ENCODE data around the gene VENTX. TPM values are rescaled to one million over a fixed set of nuclear protein-coding genes. Genes with fewer than 3 reads are reported as not detected.

Gene VENTX
- total and polyA plus RNA-seq, 2 donors (not counting 3 experiments of a cell fraction or from before 2014, with no cell fraction given) = not detected

- H3K9me3 ChIP-seq (replicated peaks; ENCODE audit: control insufficient read depth, insufficient read depth, low read length) = no peaks in the 10 kb centered on the region
- dilution Hi-C loops (cut with MboI; ENCODE audit: extremely low pct_ligation_motif_present, low sequenced_read_pairs) (no loop called here), intact Hi-C loops (cut with micrococcal nuclease) (no loop called here)
- TF ChIP-seq GATA2 (IDR thresholded peaks at IDR 0.05; ENCODE audit: insufficient read depth, insufficient read length, low read depth, low read length) = no peak
- TF ChIP-seq POLR2A (IDR thresholded peaks at IDR 0.05; ENCODE audit: low read depth, low read length) = no peak
- TF ChIP-seq MAX (IDR thresholded peaks at IDR 0.05; ENCODE audit: insufficient read depth, insufficient read length) = no peak
- TF ChIP-seq MYC (IDR thresholded peaks at IDR 0.05; ENCODE audit: low read depth, low read length) = no peak
- TF ChIP-seq POLR2AphosphoS5 (IDR thresholded peaks at IDR 0.05; ENCODE audit: insufficient read depth, low read depth, low read length) = no peak
- no peak for TF ChIP-seq CTCF (IDR thresholded peaks at IDR 0.05; ENCODE audit: extremely low read depth in 1 of 2, insufficient read depth in 1 of 2, low read depth in 1 of 2, low read length in 2 of 2)
- no peak for TF ChIP-seq FOS (IDR thresholded peaks at IDR 0.05; ENCODE audit: borderline replicate concordance, insufficient read depth, low read length)
- no peak for TF ChIP-seq JUN (IDR thresholded peaks at IDR 0.05; ENCODE audit: borderline replicate concordance, insufficient read depth, insufficient read length, low read depth)
- no peak for TF ChIP-seq EZH2 (IDR thresholded peaks at IDR 0.05; ENCODE audit: borderline replicate concordance, low read depth, low read length, severe bottlenecking)
- no peak overlapping the region for H3K4me3 ChIP-seq (replicated peaks in 1 of 3; ENCODE audit: insufficient read depth in 1 of 3, low read depth in 1 of 3, low read length in 3 of 3)
- no peaks in the 10 kb centered on the region for H3K4me1 ChIP-seq (ENCODE audit: control insufficient read depth, extremely low read depth, insufficient read depth, low read length)
- no peak overlapping the region for H3K4me2 ChIP-seq (ENCODE audit: insufficient read depth, low read length)
- no peak overlapping the region for H2AFZ ChIP-seq (ENCODE audit: low read depth, low read length)
- no peaks in the 10 kb centered on the region for H3K79me2 ChIP-seq (ENCODE audit: control insufficient read depth, insufficient read depth, low read length)
- H3K27ac ChIP-seq (ENCODE audit: insufficient read depth, low read depth, low read length) = no peak overlapping the region
- POLR2A ChIA-PET = no interaction called here
- peaks cover 5 to 10% of the 10 kb centered on the region in 2 experiments for H3K27me3 ChIP-seq (ENCODE audit: control insufficient read depth in 2 of 2, insufficient read depth in 2 of 2, low read length in 2 of 2)
- H4K20me1 ChIP-seq (replicated peaks; ENCODE audit: control insufficient read depth, extremely low read depth, insufficient read depth, low read length) = no peaks in the 10 kb centered on the region
- H3K36me3 ChIP-seq (ENCODE audit: control insufficient read depth in 2 of 2, extremely low read depth in 1 of 2, insufficient read depth in 2 of 2, low read length in 2 of 2) = no peaks in the 10 kb centered on the region
- DNase-seq (ENCODE audit: low read depth, low spot score) (no peak), FAIRE-seq (no peak)
- BruUV-seq (replicated peaks) = no TSS peak
- CTCF ChIA-PET = no interaction called here
- no peaks in the 10 kb centered on the region for H3K9me1 ChIP-seq (replicated peaks; ENCODE audit: control insufficient read depth, extremely low read depth, insufficient read depth, low read length)
- H3K9ac ChIP-seq (replicated peaks; ENCODE audit: extremely low read depth, insufficient read depth, low read length) = no peak overlapping the region
Measured at GRCh38 chr10:133271521-133272300, 34.1 kb downstream of the VENTX start.

All from endothelial cell of umbilical vein (primary cell).